SHP77 (cell line): ENCODE results near the gene OSBPL3.

Experiments
- DNase-seq, 2 experiments: peaks; one replicate each; lab custom pipeline; 2025; lab: John Stamatoyannopoulos, UW

The OSBPL3 gene

GRCh38 chr7:24980534-24981170, 674 bp upstream of the OSBPL3 start:
- DNase-seq = no peak

GRCh38 chr7:24979470-24979862, 512 bp downstream of the OSBPL3 start:
- DNase-seq = no peak

GRCh38 chr7:24978843-24979469, 1.0 kb downstream of the OSBPL3 start:
- no peak for DNase-seq

- DNase-seq = no peak
Observed at GRCh38 chr7:24975644-24976260, 4.2 kb downstream of the OSBPL3 start.

- no peak for DNase-seq
Observed at GRCh38 chr7:24975172-24975571, 4.8 kb downstream of the OSBPL3 start.

GRCh38 chr7:24974026-24974832, 5.7 kb downstream of the OSBPL3 start:
- DNase-seq = no peak

- no peak for DNase-seq
Observed at GRCh38 chr7:24972991-24973390, 7.0 kb downstream of the OSBPL3 start.

GRCh38 chr7:24972166-24972477, 7.9 kb downstream of the OSBPL3 start:
- no peak for DNase-seq

- no peak for DNase-seq
Observed at GRCh38 chr7:24971333-24972165, 8.4 kb downstream of the OSBPL3 start.

GRCh38 chr7:24970676-24971075, 9.3 kb downstream of the OSBPL3 start:
- DNase-seq = no peak

- DNase-seq = no peak
Observed at GRCh38 chr7:24968165-24968564, 11.8 kb downstream of the OSBPL3 start.

- DNase-seq = no peak
Observed at GRCh38 chr7:24967696-24968095, 12.3 kb downstream of the OSBPL3 start.

- DNase-seq = no peak
Observed at GRCh38 chr7:24966802-24967201, 13.2 kb downstream of the OSBPL3 start.

GRCh38 chr7:24965831-24966708, 13.9 kb downstream of the OSBPL3 start:
- DNase-seq = no peak

GRCh38 chr7:24964191-24964590, 15.8 kb downstream of the OSBPL3 start:
- no peak for DNase-seq

GRCh38 chr7:24963218-24963617, 16.8 kb downstream of the OSBPL3 start:
- no peak for DNase-seq

GRCh38 chr7:24962418-24962962, 17.5 kb downstream of the OSBPL3 start:
- no peak for DNase-seq

GRCh38 chr7:24959735-24960485, 20.1 kb downstream of the OSBPL3 start:
- DNase-seq = no peak

GRCh38 chr7:24958399-24958798, 21.6 kb downstream of the OSBPL3 start:
- no peak for DNase-seq

- no peak for DNase-seq
Observed at GRCh38 chr7:24956021-24956420, 24.0 kb downstream of the OSBPL3 start.
